Left kidney (tissue), 2 donors: Measurements from ENCODE around the gene OPN3. TPM values are rescaled to one million over a fixed set of nuclear protein-coding genes. Genes with fewer than 3 reads are reported as not detected.

Source experiments
- DNase-seq: peaks from one replicate; pipeline ENCODE4 v3.0.0-alpha.2; 2013
- polyA plus RNA-seq: library from polyadenylated mRNA; unstranded; fragments of 120-200 nt; gene quantifications from one replicate; pipeline ENCODE4 v1.2.1, GENCODE V29; 2013; ENCODE audit not compliant: insufficient read length

The OPN3 gene
- polyA plus RNA-seq, 1 donor = 44.3 TPM

GRCh38 chr1:241648159-241648558, 8.0 kb upstream of the OPN3 start:
- no peak for DNase-seq

GRCh38 chr1:241647658-241648057, 7.5 kb upstream of the OPN3 start:
- DNase-seq = no peak

- no peak for DNase-seq
Observed at GRCh38 chr1:241646201-241646600, 6.0 kb upstream of the OPN3 start.

GRCh38 chr1:241645199-241645598, 5.0 kb upstream of the OPN3 start:
- DNase-seq = no peak

- no peak for DNase-seq
Observed at GRCh38 chr1:241644259-241644658, 4.1 kb upstream of the OPN3 start.

GRCh38 chr1:241642593-241642944, 2.4 kb upstream of the OPN3 start:
- DNase-seq = no peak

- no peak for DNase-seq
Observed at GRCh38 chr1:241641773-241642592, 1.8 kb upstream of the OPN3 start.

GRCh38 chr1:241640867-241641622, 876 bp upstream of the OPN3 start:
- no peak for DNase-seq

- DNase-seq = no peak
Observed at GRCh38 chr1:241639623-241640148, 483 bp downstream of the OPN3 start.

GRCh38 chr1:241638909-241639622, 1.1 kb downstream of the OPN3 start:
- DNase-seq = peak; percentile 28

- no peak for DNase-seq
Observed at GRCh38 chr1:241638099-241638682, 2.0 kb downstream of the OPN3 start.

- DNase-seq = no peak
Observed at GRCh38 chr1:241637604-241638003, 2.6 kb downstream of the OPN3 start.

GRCh38 chr1:241637046-241637590, 3.1 kb downstream of the OPN3 start:
- DNase-seq = no peak

- no peak for DNase-seq
Observed at GRCh38 chr1:241636291-241636690, 3.9 kb downstream of the OPN3 start.

GRCh38 chr1:241635556-241636152, 4.5 kb downstream of the OPN3 start:
- no peak for DNase-seq

- DNase-seq = no peak
Observed at GRCh38 chr1:241632987-241633386, 7.2 kb downstream of the OPN3 start.

GRCh38 chr1:241631674-241632073, 8.5 kb downstream of the OPN3 start:
- no peak for DNase-seq

GRCh38 chr1:241630899-241631298, 9.3 kb downstream of the OPN3 start:
- no peak for DNase-seq

GRCh38 chr1:241630476-241630875, 9.7 kb downstream of the OPN3 start:
- no peak for DNase-seq

GRCh38 chr1:241630005-241630404, 10.2 kb downstream of the OPN3 start:
- DNase-seq = no peak

GRCh38 chr1:241627453-241628259, 12.5 kb downstream of the OPN3 start:
- DNase-seq = no peak
